DMS 273 (cell line): ENCODE results near the gene PRKAA2.
A peak's percentile ranks its signal among the peaks of the same experiment; 100 is the strongest.

Experiments
- DNase-seq: peaks from one replicate; lab custom pipeline; 2025; ENCODE audit not compliant: unreplicated experiment; lab: John Stamatoyannopoulos, UW

Gene PRKAA2

GRCh38 chr1:56654126-56654923, 9.2 kb downstream of the PRKAA2 start:
- no peak for DNase-seq

GRCh38 chr1:56655991-56656613, 11.0 kb downstream of the PRKAA2 start:
- no peak for DNase-seq

GRCh38 chr1:56658254-56658653, 13.1 kb downstream of the PRKAA2 start:
- DNase-seq: no peak

GRCh38 chr1:56660293-56660692, 15.2 kb downstream of the PRKAA2 start:
- DNase-seq: no peak

- DNase-seq: no peak
Measured at GRCh38 chr1:56663846-56664245, 18.7 kb downstream of the PRKAA2 start.

GRCh38 chr1:56665384-56665783, 20.3 kb downstream of the PRKAA2 start:
- DNase-seq: no peak

- DNase-seq: no peak
Measured at GRCh38 chr1:56666112-56666608, 21.0 kb downstream of the PRKAA2 start.

GRCh38 chr1:56670350-56670749, 25.2 kb downstream of the PRKAA2 start:
- no peak for DNase-seq

GRCh38 chr1:56671085-56671484, 26.0 kb downstream of the PRKAA2 start:
- DNase-seq: no peak

GRCh38 chr1:56671542-56671941, 26.4 kb downstream of the PRKAA2 start:
- DNase-seq: no peak

- no peak for DNase-seq
Measured at GRCh38 chr1:56672579-56672978, 27.5 kb downstream of the PRKAA2 start.

- no peak for DNase-seq
Measured at GRCh38 chr1:56675763-56676162, 30.6 kb downstream of the PRKAA2 start.

GRCh38 chr1:56676571-56677035, 31.5 kb downstream of the PRKAA2 start:
- DNase-seq: peak; percentile 4

GRCh38 chr1:56683569-56683968, 38.5 kb downstream of the PRKAA2 start:
- no peak for DNase-seq

GRCh38 chr1:56686169-56686568, 41.1 kb downstream of the PRKAA2 start:
- no peak for DNase-seq

GRCh38 chr1:56688522-56689026, 43.5 kb downstream of the PRKAA2 start:
- no peak for DNase-seq

GRCh38 chr1:56696663-56697062, 51.5 kb downstream of the PRKAA2 start:
- no peak for DNase-seq

- DNase-seq: no peak
Measured at GRCh38 chr1:56703747-56704146, 58.6 kb downstream of the PRKAA2 start.

GRCh38 chr1:56707379-56707778, 62.3 kb downstream of the PRKAA2 start:
- DNase-seq: no peak

- peak; percentile 79 for DNase-seq
Measured at GRCh38 chr1:56709269-56709880, 64.3 kb downstream of the PRKAA2 start.

GRCh38 chr1:56709995-56710394, 64.9 kb downstream of the PRKAA2 start:
- DNase-seq: no peak

GRCh38 chr1:56710646-56711045, 65.5 kb downstream of the PRKAA2 start:
- no peak for DNase-seq
